B cell (primary cell): ENCODE results near the gene DHDH. TPM values are rescaled to one million over a fixed set of nuclear protein-coding genes. Genes with fewer than 3 reads are reported as not detected.

Source experiments
- ATAC-seq: fragments of 200-7000 bp; cut with Tn5 transposase; one replicate; pipeline ENCODE4 v1.10.0; 2021; ENCODE audit warnings: low read depth, mild to moderate bottlenecking, moderate number of reproducible peaks, moderate library complexity
- CTCF ChIA-PET: fragments of 350-600 bp; sonication (Branson Sonifier 250); formaldehyde crosslinking; loops from one replicate; lab custom pipeline; 2021; ENCODE audit warnings: antibody characterized with exemption, inconsistent platforms; lab: Charles Lee
- POLR2A ChIA-PET: fragments of 350-600 bp; sonication (Branson Sonifier 250); formaldehyde crosslinking; loops from one replicate; lab custom pipeline; 2021; ENCODE audit warnings: antibody characterized with exemption; lab: Charles Lee
- DNase-seq: peaks from one replicate; pipeline ENCODE4 v3.0.0; 2013
- H2AFZ ChIP-seq: 2 replicates; pipeline ENCODE4 v1.6.1; 2012; ENCODE audit warnings: mild to moderate bottlenecking, low read depth, low read length; ENCODE audit not compliant: insufficient read depth, poor library complexity, severe bottlenecking
- H3K27ac ChIP-seq, 2 donors: 1 replicate in 1 of 2; 2 replicates in 1 of 2; pipeline ENCODE4 v1.5.1; 2012 to 2013; ENCODE audit warnings: low read length in 2 of 2, mild to moderate bottlenecking in 2 of 2, moderate library complexity in 1 of 2
- H3K27me3 ChIP-seq, 4 experiments: fragments of 200-600 bp in 1 of 4; sonication (generic) in 1 of 4; replicated peaks in 1 of 4; 1 replicate in 2 of 4; 2 replicates in 2 of 4; pipeline versions ENCODE4 v1.6.1 to v1.7.0; 2013 to 2016; ENCODE audit warnings: low read length in 3 of 4, mild to moderate bottlenecking in 2 of 4, mixed read lengths in 1 of 4, moderate library complexity in 1 of 4; ENCODE audit not compliant: insufficient read depth in 4 of 4, control insufficient read depth in 3 of 4; ENCODE audit errors: control extremely low read depth in 1 of 4
- H3K36me3 ChIP-seq, 2 experiments: replicated peaks in 1 of 2; 1 replicate in 1 of 2; 2 replicates in 1 of 2; pipeline versions ENCODE4 v1.6.1 to v1.7.1; 2013; ENCODE audit warnings: low read length in 1 of 2; ENCODE audit not compliant: insufficient read depth in 2 of 2, control insufficient read depth in 1 of 2; ENCODE audit errors: control extremely low read depth in 1 of 2, extremely low read depth in 1 of 2
- H3K4me1 ChIP-seq, 2 donors: fragments of 200-600 bp in 1 of 2; sonication (generic) in 1 of 2; 1 replicate in 1 of 2; 2 replicates in 1 of 2; pipeline versions ENCODE4 v1.5.1 to v1.6.1; 2013 to 2017; ENCODE audit warnings: low read length in 2 of 2; ENCODE audit not compliant: control insufficient read depth in 2 of 2, insufficient read depth in 2 of 2
- H3K4me2 ChIP-seq: replicated peaks from 2 replicates; pipeline ENCODE3; 2012; ENCODE audit warnings: mild to moderate bottlenecking, low read depth, low read length; ENCODE audit not compliant: poor library complexity, severe bottlenecking
- H3K4me3 ChIP-seq, 5 experiments: fragments of 200-600 bp in 1 of 5; sonication (generic) in 1 of 5; 1 replicate in 3 of 5; 2 replicates in 2 of 5; pipeline versions ENCODE4 v1.5.1 to v1.7.0; 2011 to 2016; ENCODE audit warnings: low read length in 4 of 5, mild to moderate bottlenecking in 4 of 5, low read depth in 2 of 5, control low read depth in 1 of 5, moderate library complexity in 1 of 5; ENCODE audit not compliant: insufficient read depth in 1 of 5; ENCODE audit errors: control extremely low read depth in 1 of 5, extremely low read depth in 1 of 5
- H3K79me2 ChIP-seq: fragments of 200-600 bp; sonication (generic); one replicate; pipeline ENCODE4 v1.6.0; 2016; ENCODE audit warnings: low read length; ENCODE audit not compliant: control insufficient read depth, insufficient read depth
- H3K9ac ChIP-seq: fragments of 200-600 bp; sonication (generic); 2 replicates; pipeline ENCODE4 v1.6.1; 2017; ENCODE audit warnings: mild to moderate bottlenecking, low read length, moderate library complexity
- H3K9me3 ChIP-seq, 3 donors: one replicate each; pipeline versions ENCODE4 v1.6.1 to v1.7.1; 2013; ENCODE audit warnings: low read length in 2 of 3; ENCODE audit not compliant: control insufficient read depth in 2 of 3, insufficient read depth in 1 of 3; ENCODE audit errors: control extremely low read depth in 1 of 3
- H4K20me1 ChIP-seq: 2 replicates; pipeline ENCODE4 v1.6.0; 2012; ENCODE audit warnings: mild to moderate bottlenecking, low read length; ENCODE audit not compliant: insufficient read depth, control insufficient read depth, poor library complexity, severe bottlenecking
- H3K27ac Mint-ChIP-seq: one replicate; pipeline ENCODE4 v1.8.0; 2021; ENCODE audit warnings: mixed read lengths
- H3K27me3 Mint-ChIP-seq: one replicate; pipeline ENCODE4 v1.8.0; 2021; ENCODE audit warnings: mixed read lengths
- H3K4me1 Mint-ChIP-seq: one replicate; pipeline ENCODE4 v1.8.0; 2021; ENCODE audit warnings: mixed read lengths
- H3K4me3 Mint-ChIP-seq: one replicate; pipeline ENCODE4 v1.8.0; 2021; ENCODE audit warnings: mixed read lengths
- H3K9me3 Mint-ChIP-seq: one replicate; pipeline ENCODE4 v1.8.0; 2022; ENCODE audit warnings: mixed read lengths; ENCODE audit not compliant: insufficient read depth
- CTCF ChIP-seq: fragments of 200-600 bp; IDR thresholded peaks from one replicate; pipeline ENCODE4 v1.8.0; 2022; ENCODE audit warnings: antibody characterized with exemption, mild to moderate bottlenecking
- EZH2 ChIP-seq: IDR thresholded peaks from 2 replicates; pipeline ENCODE4 v1.6.1; 2012; ENCODE audit warnings: borderline replicate concordance, low read depth, mild to moderate bottlenecking, moderate library complexity, low read length; ENCODE audit not compliant: insufficient read depth, poor library complexity, severe bottlenecking
- WGBS: methylation state at CpG from one replicate; pipeline ENCODE4 v1.1.5; 2013; ENCODE audit warnings: missing lambda C conversion rate; ENCODE audit not compliant: insufficient coverage; 5-methylcytosine and 5-hydroxymethylcytosine counted together
- intact Hi-C: fragments of 100-400 bp; cut with micrococcal nuclease; formaldehyde crosslinking; loops from one replicate; pipeline ENCODE4 v1.10.0; 2022
- polyA plus RNA-seq: library from polyadenylated mRNA; depleted of rRNA; stranded (reverse); fragments of >200 nt; gene quantifications from 2 replicates; pipeline ENCODE4 v1.2.3, GENCODE V29; 2012
- total RNA-seq, 2 donors: library from RNA; stranded (reverse); fragments of 120-200 nt in 1 of 2; gene quantifications; 1 replicate in 1 of 2; 2 replicates in 1 of 2; pipeline versions ENCODE4 v1.2.3 to v1.2.4, GENCODE V29; 2013 to 2022

Gene DHDH
- total and polyA plus RNA-seq, 2 donors (not counting 1 experiment from before 2014, with no cell fraction given): 0.64 to 0.82 TPM

GRCh38 chr19:48986211-48986610, 52.7 kb downstream of the DHDH start:
- intact Hi-C loops: no loop called here
- 96% methylated on average over 3 of the region's 3 CpGs for WGBS
- H3K4me1 Mint-ChIP-seq: peaks cover 10% of the 10 kb centered on the region

More at GRCh38 chr19:48986211-48986610, 52.7 kb downstream of the DHDH start:
- H3K27me3 Mint-ChIP-seq: no peaks in the 10 kb centered on the region
- H3K9me3 ChIP-seq: no peaks in the 10 kb centered on the region
- no peak overlapping the region for H3K9ac ChIP-seq
- H3K4me3 Mint-ChIP-seq: no peak overlapping the region
- no peak for DNase-seq
- no peaks in the 10 kb centered on the region for H3K9me3 Mint-ChIP-seq
- H3K27ac Mint-ChIP-seq: no peak overlapping the region
- ChIA-PET CTCF (interaction anchor here (0.9 to 2.1 kb wide), 2 partner anchors 16 to 54 kb away, joined by 3 to 12 read pairs; no protein-coding TSS in a partner anchor), POLR2A (interaction anchor here (0.7 kb wide), 2 partner anchors 16 to 262 kb away, joined by 4 to 6 read pairs; no protein-coding TSS in a partner anchor)
- no peak overlapping the region for H2AFZ ChIP-seq
- H3K4me3 ChIP-seq: no peak overlapping the region
- no peak overlapping the region for H3K4me2 ChIP-seq
- H4K20me1 ChIP-seq: peaks cover 4% of the 10 kb centered on the region
- no peaks in the 10 kb centered on the region for H3K27me3 ChIP-seq
- peaks cover 0 to under 1% of the 10 kb centered on the region in 2 donors for H3K4me1 ChIP-seq
- peaks cover 2 to 20% of the 10 kb centered on the region in 2 experiments for H3K36me3 ChIP-seq
- no peak overlapping the region for H3K27ac ChIP-seq
- peaks cover 12% of the 10 kb centered on the region for H3K79me2 ChIP-seq
- TF ChIP-seq CTCF (no peak), EZH2 (no peak)
- ATAC-seq: no peak
